ENCODE measurements around the gene RBM10. TPM values are rescaled to one million over a fixed set of nuclear protein-coding genes. Genes with fewer than 3 reads are reported as not detected.

RBM10 gene
- total and polyA plus RNA-seq, 2 of the 13 experiments (the other 11 are each of a cell fraction or from before 2014, with no cell fraction given) = 15.9 to 43.1 TPM

GRCh38 chrX:47129157-47129898 is 15.7 kb upstream of the RBM10 start (continued):
- 0 out of 2 replicates have a peak, but pooled peaks have one; percentile 30 for TF ChIP-seq UBTF (CRISPR knock-in tag; IDR thresholded peaks at IDR 0.05)
- TF ChIP-seq BATF2 (CRISPR knock-in tag; IDR thresholded peaks at IDR 0.05) = no peak
- no peak for TF ChIP-seq PCBP2 (optimal IDR thresholded peaks at IDR 0.05; ENCODE audit: low read depth, low read length, poor library complexity, severe bottlenecking)
- TF ChIP-seq KDM1A (CRISPR knock-in tag; IDR thresholded peaks at IDR 0.05) = no peak
- TF ChIP-seq TCF7 (IDR thresholded peaks at IDR 0.05; ENCODE audit: low read depth) = no peak
- TF ChIP-seq ZSCAN12 (CRISPR knock-in tag; IDR thresholded peaks at IDR 0.05) = no peak
- no peak for TF ChIP-seq IRF2 (CRISPR knock-in tag; IDR thresholded peaks at IDR 0.05)
- no peak for TF ChIP-seq ZNF276 (CRISPR knock-in tag; IDR thresholded peaks at IDR 0.05; ENCODE audit: low read depth)
- no peak for TF ChIP-seq HMG20A (CRISPR knock-in tag; IDR thresholded peaks at IDR 0.05; ENCODE audit: borderline replicate concordance)
- TF ChIP-seq SP1 (IDR thresholded peaks at IDR 0.05) = no peak
- TF ChIP-seq SP1 (CRISPR knock-in tag; IDR thresholded peaks at IDR 0.05) = peak; percentile 76
- TF ChIP-seq ZNF674 (CRISPR knock-in tag; IDR thresholded peaks at IDR 0.05; ENCODE audit: low read depth) = no peak
- TF ChIP-seq CCAR2 (optimal IDR thresholded peaks at IDR 0.05; ENCODE audit: low read depth, low read length) = no peak
- TF ChIP-seq ZNF737 (CRISPR knock-in tag; IDR thresholded peaks at IDR 0.05; ENCODE audit: borderline replicate concordance) = no peak
- peak; percentile 61 for TF ChIP-seq SAP130 (CRISPR knock-in tag; IDR thresholded peaks at IDR 0.05; ENCODE audit: low read depth)
- TF ChIP-seq RBFOX2 (IDR thresholded peaks at IDR 0.05; ENCODE audit: low read depth, low read length) = 0 out of 2 replicates have a peak, but pooled peaks have one; percentile 23
- no peak for TF ChIP-seq ZBTB26 (CRISPR knock-in tag; IDR thresholded peaks at IDR 0.05; ENCODE audit: borderline replicate concordance)
- TF ChIP-seq HNRNPL (IDR thresholded peaks at IDR 0.05; ENCODE audit: low read depth, low read length) = no peak
- TF ChIP-seq ZNF253 (CRISPR knock-in tag; IDR thresholded peaks at IDR 0.05; ENCODE audit: borderline replicate concordance) = no peak
- TF ChIP-seq CERS6 (CRISPR knock-in tag; IDR thresholded peaks at IDR 0.05) = no peak
- TF ChIP-seq JUN (CRISPR knock-in tag; IDR thresholded peaks at IDR 0.05) = no peak
- TF ChIP-seq KLF9 (CRISPR knock-in tag; IDR thresholded peaks at IDR 0.05; ENCODE audit: low read depth) = no peak
- no peak for TF ChIP-seq KLF15 (CRISPR knock-in tag; IDR thresholded peaks at IDR 0.05; ENCODE audit: borderline replicate concordance)
- TF ChIP-seq ZNF331 (CRISPR knock-in tag; IDR thresholded peaks at IDR 0.05) = no peak
- no peak for TF ChIP-seq FOSL1 (CRISPR knock-in tag; IDR thresholded peaks at IDR 0.05; ENCODE audit: borderline replicate concordance)

All from HepG2 (cell line).